Skeletal muscle tissue (tissue), 4 donors: ENCODE measurements around the gene COL11A2. TPM values are rescaled to one million over a fixed set of nuclear protein-coding genes. Genes with fewer than 3 reads are reported as not detected.

ENCODE experiments used
- H3K27ac ChIP-seq: one replicate; pipeline ENCODE4 v1.7.0; 2013; ENCODE audit warnings: mild to moderate bottlenecking, low read depth, low read length, inconsistent platforms
- H3K27me3 ChIP-seq, 3 donors: one replicate each; pipeline ENCODE4 v1.7.0; 2013; ENCODE audit warnings: low read length in 3 of 3; ENCODE audit not compliant: control insufficient read depth in 3 of 3, insufficient read depth in 3 of 3
- H3K36me3 ChIP-seq, 3 donors: one replicate each; pipeline ENCODE4 v1.7.0; 2013; ENCODE audit warnings: low read length in 3 of 3; ENCODE audit not compliant: control insufficient read depth in 3 of 3, insufficient read depth in 3 of 3
- H3K4me1 ChIP-seq, 3 donors: one replicate each; pipeline ENCODE4 v1.7.0; 2013; ENCODE audit warnings: low read length in 3 of 3, mild to moderate bottlenecking in 3 of 3; ENCODE audit not compliant: control insufficient read depth in 3 of 3, insufficient read depth in 3 of 3
- H3K4me3 ChIP-seq, 3 donors: one replicate each; pipeline ENCODE4 v1.7.0; 2013; ENCODE audit warnings: low read length in 3 of 3
- H3K9ac ChIP-seq, 3 donors: one replicate each; pipeline ENCODE4 v1.7.0; 2013; ENCODE audit warnings: low read length in 3 of 3, mild to moderate bottlenecking in 3 of 3, moderate library complexity in 2 of 3, low read depth in 1 of 3
- H3K9me3 ChIP-seq, 3 donors: one replicate each; pipeline ENCODE4 v1.7.0; 2013; ENCODE audit warnings: low read length in 3 of 3; ENCODE audit not compliant: control insufficient read depth in 3 of 3
- total RNA-seq: library from RNA; depleted of rRNA; stranded (reverse); fragments of >200 nt; gene quantifications from one replicate; pipeline ENCODE4 v1.2.3, GENCODE V29; 2014
- donor health status: Osteomylitis.

The COL11A2 gene
- total RNA-seq, 1 donor from 2014 or later: 28.7 TPM

- Histone ChIP-seq H3K27ac (no peak overlapping the region), H3K4me3 (no peak overlapping the region)
Measured at GRCh38 chr6:33167374-33168283, 24.6 kb downstream of the COL11A2 start.

GRCh38 chr6:33166811-33167210, 25.5 kb downstream of the COL11A2 start:
- H3K9me3 ChIP-seq: no peaks in the 10 kb centered on the region
- no peak overlapping the region for H3K4me3 ChIP-seq
- peaks cover 2 to 6% (median 6%) of the 10 kb centered on the region in 3 donors for H3K4me1 ChIP-seq
- H3K9ac ChIP-seq: no peak overlapping the region
- H3K27me3 ChIP-seq: no peaks in the 10 kb centered on the region
- H3K27ac ChIP-seq: no peak overlapping the region
- no peaks in the 10 kb centered on the region for H3K36me3 ChIP-seq

More at GRCh38 chr6:33167374-33168283, 24.6 kb downstream of the COL11A2 start:
- Histone ChIP-seq H3K4me1 (no peaks in the 10 kb centered on the region), H3K36me3 (no peaks in the 10 kb centered on the region), H3K9me3 (no peaks in the 10 kb centered on the region), H3K9ac (no peak overlapping the region), H3K27me3 (no peaks in the 10 kb centered on the region)

- Histone ChIP-seq H3K9me3 (no peaks in the 10 kb centered on the region), H3K36me3 (no peaks in the 10 kb centered on the region), H3K4me3 (no peak overlapping the region), H3K27me3 (no peaks in the 10 kb centered on the region), H3K4me1 (peaks cover 5 to 11% (median 10%) of the 10 kb centered on the region in 3 donors), H3K9ac (no peak overlapping the region), H3K27ac (no peak overlapping the region)
Measured at GRCh38 chr6:33166363-33166762, 25.9 kb downstream of the COL11A2 start.

GRCh38 chr6:33165581-33166258, 26.5 kb downstream of the COL11A2 start:
- peaks cover 7 to 17% (median 16%) of the 10 kb centered on the region in 3 donors for H3K4me1 ChIP-seq
- H3K27ac ChIP-seq: no peak overlapping the region
- no peaks in the 10 kb centered on the region for H3K27me3 ChIP-seq
- H3K36me3 ChIP-seq: no peaks in the 10 kb centered on the region
- no peaks in the 10 kb centered on the region for H3K9me3 ChIP-seq
- no peak overlapping the region for H3K9ac ChIP-seq
- H3K4me3 ChIP-seq: no peak overlapping the region

- Histone ChIP-seq H3K27ac (no peak overlapping the region), H3K9ac (no peak overlapping the region), H3K4me3 (no peak overlapping the region), H3K27me3 (no peaks in the 10 kb centered on the region), H3K4me1 (peaks cover 7 to 21% (median 20%) of the 10 kb centered on the region in 3 donors), H3K9me3 (no peaks in the 10 kb centered on the region), H3K36me3 (no peaks in the 10 kb centered on the region)
Measured at GRCh38 chr6:33164665-33165373, 27.4 kb downstream of the COL11A2 start.

- no peak overlapping the region for H3K27ac ChIP-seq
- H3K4me3 ChIP-seq: no peak overlapping the region
- H3K9ac ChIP-seq: no peak overlapping the region
- no peaks in the 10 kb centered on the region for H3K9me3 ChIP-seq
- peaks cover 7 to 21% (median 20%) of the 10 kb centered on the region in 3 donors for H3K4me1 ChIP-seq
- no peaks in the 10 kb centered on the region for H3K27me3 ChIP-seq
- H3K36me3 ChIP-seq: no peaks in the 10 kb centered on the region
Measured at GRCh38 chr6:33164176-33164575, 28.1 kb downstream of the COL11A2 start.

- no peak overlapping the region for H3K4me3 ChIP-seq
- H3K9ac ChIP-seq: no peak overlapping the region
- no peak overlapping the region for H3K27ac ChIP-seq
- H3K4me1 ChIP-seq: peaks cover 7 to 21% (median 20%) of the 10 kb centered on the region in 3 donors
- H3K27me3 ChIP-seq: no peaks in the 10 kb centered on the region
- no peaks in the 10 kb centered on the region for H3K9me3 ChIP-seq
- H3K36me3 ChIP-seq: no peaks in the 10 kb centered on the region
Measured at GRCh38 chr6:33163540-33163939, 28.7 kb downstream of the COL11A2 start.

GRCh38 chr6:33161354-33162331, 30.6 kb downstream of the COL11A2 start:
- peak overlapping the region; percentile 51 to 76 (median 74) for H3K9ac ChIP-seq
- no peaks in the 10 kb centered on the region for H3K36me3 ChIP-seq
- peak overlapping the region; percentile 56 for H3K27ac ChIP-seq
- no peaks in the 10 kb centered on the region for H3K9me3 ChIP-seq
- peaks cover 7 to 21% (median 20%) of the 10 kb centered on the region in 3 donors for H3K4me1 ChIP-seq
- H3K27me3 ChIP-seq: no peaks in the 10 kb centered on the region
- H3K4me3 ChIP-seq: peak overlapping the region; percentile 63 to 67 (median 66)
